NOMO-1 (cell line): Measurements from ENCODE around the gene ATP6V0D1.
"Not testable (repeated sequence)": the region's sequence is repeated elsewhere in the genome, so short reads cannot be mapped to it uniquely, and the experiment has no call there.

Experiments
- DNase-seq, 2 experiments: peaks; one replicate each; lab custom pipeline; 2025; ENCODE audit not compliant: unreplicated experiment in 2 of 2; lab: John Stamatoyannopoulos, UW

ATP6V0D1 gene

DNA sequence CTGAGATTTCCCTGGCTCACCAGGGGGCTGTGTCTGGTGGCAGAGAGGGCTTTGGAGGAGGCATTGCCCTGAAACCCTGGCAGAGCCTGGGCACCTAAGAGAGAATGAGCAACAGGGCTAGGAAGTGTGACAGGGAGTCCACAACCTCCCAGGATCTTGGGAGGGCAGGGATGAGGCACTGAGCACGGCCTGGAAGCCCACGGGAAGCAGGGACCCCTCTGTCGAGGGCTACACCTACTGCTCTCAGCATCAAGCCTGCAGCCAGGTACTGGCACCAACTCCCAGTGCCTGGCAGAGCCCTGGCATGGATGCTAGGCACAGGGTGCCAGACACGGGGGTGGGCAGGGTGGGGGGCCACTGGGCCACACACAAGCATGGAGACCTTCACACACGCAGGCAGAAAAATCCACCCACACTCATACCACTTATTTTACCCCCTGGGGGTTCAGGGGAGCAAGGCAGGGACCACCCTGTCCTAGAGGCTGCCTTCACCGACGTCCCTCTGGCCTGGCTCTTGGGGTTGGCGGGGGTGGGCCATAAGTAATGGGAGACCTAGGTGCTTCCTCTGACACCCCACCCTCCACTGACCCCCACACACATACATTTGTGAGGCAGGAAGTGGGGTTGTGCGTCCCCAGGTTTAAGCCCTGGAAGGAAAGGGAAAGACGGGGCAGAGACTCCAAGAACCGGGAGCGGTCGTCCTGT is 51.0 kb downstream of the ATP6V0D1 start:
- DNase-seq, result no peak

- no peak for DNase-seq
Observed at GRCh38 chr16:67429053-67429798, 51.7 kb downstream of the ATP6V0D1 start.

DNA sequence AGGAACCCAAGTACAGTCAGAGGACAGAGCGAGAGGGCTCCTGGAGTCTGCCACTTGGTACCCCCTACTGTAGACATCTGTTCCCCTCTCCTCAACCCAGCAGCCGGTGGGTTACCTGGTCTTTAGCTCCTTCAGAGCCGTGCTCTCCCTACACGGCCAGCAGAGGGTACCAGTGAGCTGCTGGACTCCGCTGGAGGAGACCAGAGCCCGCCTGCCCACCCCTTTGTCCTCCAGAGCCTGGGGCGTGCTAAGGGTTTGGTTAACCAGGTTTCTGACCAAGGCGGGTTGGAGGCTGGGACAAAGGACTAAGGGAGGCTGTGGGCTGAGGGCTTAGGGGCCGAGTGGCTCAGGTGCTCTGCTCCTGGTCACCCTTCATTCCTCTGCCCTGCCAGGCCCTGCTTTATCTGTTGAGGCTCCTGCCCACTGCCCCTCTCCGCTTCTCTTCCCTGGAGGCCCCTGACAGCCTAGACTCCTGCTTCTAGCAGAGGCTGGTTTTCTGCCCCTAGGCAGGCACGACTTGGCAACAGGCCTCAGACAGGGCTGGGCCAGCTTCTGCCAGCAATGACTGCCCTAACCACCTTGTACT is 52.7 kb downstream of the ATP6V0D1 start:
- DNase-seq, result peak; percentile 28 to 52

- DNase-seq, result no peak
Observed at GRCh38 chr16:67426950-67427349, 54.0 kb downstream of the ATP6V0D1 start.

- DNase-seq, result no peak
Observed at GRCh38 chr16:67426022-67426421, 54.9 kb downstream of the ATP6V0D1 start.

- no peak for DNase-seq
Observed at GRCh38 chr16:67425580-67425979, 55.4 kb downstream of the ATP6V0D1 start.

- no peak for DNase-seq
Observed at GRCh38 chr16:67425061-67425460, 55.9 kb downstream of the ATP6V0D1 start.

- DNase-seq, result no peak
Observed at GRCh38 chr16:67424261-67424615, 56.7 kb downstream of the ATP6V0D1 start.

DNA sequence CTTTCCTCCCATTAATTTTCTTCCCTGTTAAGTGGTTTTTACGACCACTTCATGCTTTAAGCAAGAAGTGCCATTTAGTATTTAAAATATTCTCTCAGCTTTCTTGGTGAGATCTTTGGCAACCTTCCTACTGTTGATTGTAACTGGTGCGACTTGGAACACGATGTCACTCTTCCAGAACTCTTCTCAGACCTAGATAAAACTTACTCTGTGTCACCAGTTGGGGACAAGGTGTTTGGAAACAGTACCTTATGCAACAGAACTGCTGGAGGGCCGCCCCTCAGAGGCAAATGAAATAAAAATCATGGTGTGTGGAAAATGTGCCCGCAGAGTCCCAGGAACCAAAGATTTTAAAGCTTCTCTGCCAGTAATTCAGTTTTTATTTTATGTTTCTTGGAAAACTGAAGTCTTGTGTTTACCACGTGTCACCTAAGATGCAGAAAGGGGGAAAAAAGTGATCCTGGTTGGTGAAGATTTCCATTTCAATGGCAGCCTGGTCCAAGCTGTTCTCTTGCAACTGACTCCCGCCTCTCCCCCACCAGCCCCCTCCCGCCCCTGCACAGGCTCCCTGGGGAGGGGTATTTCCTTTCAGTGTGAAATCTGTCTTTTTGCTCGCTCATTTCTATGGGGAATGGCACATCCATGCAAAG is 57.2 kb downstream of the ATP6V0D1 start:
- DNase-seq, result no peak

GRCh38 chr16:67423015-67423414 is 57.9 kb downstream of the ATP6V0D1 start:
- no peak for DNase-seq

- no peak for DNase-seq
Observed at GRCh38 chr16:67421030-67421429, 59.9 kb downstream of the ATP6V0D1 start.

GRCh38 chr16:67419931-67420330 is 61.0 kb downstream of the ATP6V0D1 start:
- DNase-seq, result no peak

- no peak for DNase-seq
Observed at GRCh38 chr16:67419502-67419901, 61.5 kb downstream of the ATP6V0D1 start.

GRCh38 chr16:67417333-67418061 is 63.5 kb downstream of the ATP6V0D1 start:
- DNase-seq, result no peak

DNA sequence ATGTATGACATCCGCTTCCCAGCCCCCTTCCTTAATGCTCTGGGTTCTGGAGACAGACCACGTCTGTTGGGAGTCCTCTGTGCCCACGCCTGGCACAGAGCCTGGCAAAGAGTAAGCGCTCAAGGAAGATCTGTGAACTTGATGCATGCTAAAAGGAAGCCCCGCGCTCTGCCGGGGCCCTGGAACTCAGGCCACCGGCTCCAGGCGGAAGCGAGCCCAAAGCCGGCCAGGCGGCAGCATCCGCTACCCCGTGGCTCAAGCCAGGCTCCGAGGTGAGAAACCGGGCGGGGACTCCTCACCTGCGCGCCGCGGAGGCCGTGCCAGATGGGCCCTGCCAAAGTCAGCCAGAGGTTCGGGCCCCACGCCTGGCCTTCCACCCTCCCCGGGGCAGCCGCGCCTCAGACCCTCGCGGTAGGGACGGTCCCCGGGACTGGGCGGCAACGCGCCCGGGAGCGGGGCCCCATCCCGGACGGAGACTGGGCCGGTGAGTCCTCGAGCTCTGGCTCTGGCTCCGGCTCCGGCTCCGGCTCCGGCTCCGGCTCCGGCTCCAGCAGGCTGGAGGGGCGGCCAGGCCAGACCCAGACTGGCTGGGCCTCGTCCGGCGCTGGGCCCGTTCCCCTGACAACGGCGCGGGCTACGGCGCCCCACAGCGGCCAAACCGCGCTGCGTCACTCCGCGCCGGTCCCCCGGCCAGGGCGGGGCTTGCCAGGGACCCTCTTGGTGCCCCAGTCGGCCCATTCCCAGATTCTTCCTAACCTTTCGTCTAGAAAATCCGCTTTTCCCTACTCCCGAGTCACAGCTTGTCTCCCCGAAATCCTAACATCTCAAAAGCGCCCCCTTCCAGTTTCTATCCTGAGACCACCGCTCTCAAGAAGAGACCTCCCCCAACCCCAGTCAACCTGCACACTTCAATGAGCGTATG is 64.8 kb downstream of the ATP6V0D1 start, which contains the start of gene ZDHHC1:
Gene ZDHHC1, minus strand, starts transcription at position 606 of the 922 bp plus-strand sequence. CDS start 8,702 bp downstream, outside the sequence.
- peak; percentile 17 to 29 for DNase-seq

GRCh38 chr16:67415421-67415820 is 65.5 kb downstream of the ATP6V0D1 start:
- not testable (repeated sequence) for DNase-seq

DNA sequence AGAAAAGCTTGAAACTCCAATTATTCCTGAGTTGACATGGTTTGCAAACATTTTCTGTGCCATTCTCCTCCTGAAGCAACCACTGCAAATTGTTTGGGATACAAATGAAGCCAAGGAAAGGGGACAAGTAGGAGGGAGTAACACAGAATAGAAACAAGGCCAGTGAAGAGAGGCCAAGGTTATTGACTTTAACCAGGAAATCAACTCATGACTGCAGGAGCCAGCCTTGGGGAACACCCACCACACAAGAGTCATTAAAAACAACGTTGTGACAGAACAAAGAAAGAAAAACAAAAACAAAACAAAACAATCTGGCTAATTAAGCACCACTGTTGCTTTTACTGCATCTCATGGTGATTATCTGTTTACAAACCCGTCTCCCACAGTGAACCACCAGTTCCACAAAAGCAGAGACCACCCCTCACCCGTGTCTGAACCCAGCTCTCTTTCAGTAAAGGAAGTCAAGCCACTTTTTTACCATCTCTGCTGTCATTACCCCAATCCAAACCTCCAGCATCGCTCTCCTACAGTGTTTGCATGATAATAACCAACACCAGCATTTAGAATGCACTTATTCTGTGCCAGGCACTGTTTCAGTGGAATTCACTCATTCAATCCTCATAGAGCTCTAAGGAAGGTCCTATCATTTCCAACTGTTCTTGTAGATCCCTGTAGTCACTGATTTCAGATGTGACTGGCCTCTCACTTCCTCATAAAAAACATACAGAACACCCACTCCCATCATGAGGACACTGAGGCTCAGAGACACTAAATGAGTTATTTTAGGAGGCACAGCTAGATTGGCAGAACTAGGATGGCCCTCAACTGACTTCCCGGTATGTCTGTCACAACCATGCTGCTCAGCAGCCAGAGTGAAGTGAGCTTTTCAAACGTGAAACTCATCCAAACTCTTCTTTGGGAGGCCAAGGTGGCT is 66.7 kb downstream of the ATP6V0D1 start:
- DNase-seq, result no peak

GRCh38 chr16:67412294-67412693 is 68.7 kb downstream of the ATP6V0D1 start:
- no peak for DNase-seq

- no peak for DNase-seq
Observed at GRCh38 chr16:67411339-67411738, 69.6 kb downstream of the ATP6V0D1 start.
